Mucosa of stomach (tissue), 1 donor: ENCODE results near the gene GAREM1.
A peak's percentile ranks its signal among the peaks of the same experiment; 100 is the strongest.
"Not testable (repeated sequence)": the region's sequence is repeated elsewhere in the genome, so short reads cannot be mapped to it uniquely, and the experiment has no call there.

Experiments
- H3K27me3 ChIP-seq: one replicate; pipeline ENCODE4 v1.7.0; 2013; ENCODE audit warnings: mild to moderate bottlenecking, low read length; ENCODE audit not compliant: control insufficient read depth, insufficient read depth
- H3K36me3 ChIP-seq: one replicate; pipeline ENCODE4 v1.7.0; 2013; ENCODE audit warnings: low read length; ENCODE audit not compliant: control insufficient read depth, insufficient read depth
- H3K4me1 ChIP-seq: one replicate; pipeline ENCODE4 v1.7.0; 2013; ENCODE audit warnings: mild to moderate bottlenecking, low read length; ENCODE audit not compliant: control insufficient read depth, insufficient read depth
- H3K4me3 ChIP-seq: one replicate; pipeline ENCODE4 v1.7.0; 2013; ENCODE audit warnings: low read length
- H3K9ac ChIP-seq: one replicate; pipeline ENCODE4 v1.7.0; 2013; ENCODE audit warnings: mild to moderate bottlenecking, low read length, moderate library complexity
- H3K9me3 ChIP-seq: one replicate; pipeline ENCODE4 v1.7.0; 2013; ENCODE audit warnings: mild to moderate bottlenecking, low read length, moderate library complexity; ENCODE audit not compliant: control insufficient read depth
- donor health status: Pancreatic carcinoma.

The GAREM1 gene

DNA sequence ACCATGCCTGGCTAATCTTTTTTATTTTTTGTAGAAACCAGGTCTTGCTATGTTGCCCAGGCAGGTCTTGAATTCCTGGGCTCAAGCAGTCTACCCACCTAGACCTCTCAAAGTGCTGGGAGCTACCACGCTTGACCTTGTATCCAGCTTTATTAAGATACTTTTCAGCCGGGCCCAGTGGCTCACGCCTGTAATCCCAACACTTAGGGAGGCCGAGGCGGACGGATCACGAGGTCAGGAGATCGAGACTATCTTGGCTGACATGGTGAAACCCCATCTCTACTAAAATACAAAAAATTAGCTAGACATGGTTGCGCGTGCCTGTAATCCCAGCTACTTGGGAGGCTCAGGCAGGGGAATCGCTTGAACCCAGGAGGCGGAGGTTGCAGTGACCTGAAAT lies 4.4 kb upstream of the GAREM1 start:
- H3K36me3 ChIP-seq, H3K4me3 ChIP-seq, H3K9ac ChIP-seq, H3K9me3 ChIP-seq, H3K27me3 ChIP-seq: not testable (repeated sequence)
- H3K4me1 ChIP-seq, result peaks cover 17% of the 10 kb centered on the region

DNA sequence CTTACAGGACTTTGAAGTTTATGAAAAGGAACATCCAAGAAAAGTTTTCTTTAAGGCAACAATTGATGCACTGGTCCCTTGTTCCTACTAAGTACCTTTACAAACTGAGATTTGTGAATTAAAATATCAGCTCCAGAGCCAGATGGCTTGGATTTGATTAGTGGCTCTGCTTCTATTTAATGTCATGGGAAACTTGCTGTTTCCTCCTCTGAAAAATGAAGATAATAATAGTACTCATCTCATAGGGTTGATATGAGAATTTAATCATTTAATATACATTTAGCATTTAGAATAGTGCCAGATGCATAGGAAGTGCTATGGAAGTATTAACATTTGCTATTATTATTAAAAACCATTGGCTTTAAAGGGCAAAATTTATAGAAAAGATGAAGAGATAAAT lies 2.6 kb upstream of the GAREM1 start:
- H3K9me3 ChIP-seq, result no peaks in the 10 kb centered on the region
- no peak overlapping the region for H3K9ac ChIP-seq
- H3K27me3 ChIP-seq, result no peaks in the 10 kb centered on the region
- H3K4me3 ChIP-seq, result no peak overlapping the region
- H3K4me1 ChIP-seq, result peaks cover 16% of the 10 kb centered on the region
- no peaks in the 10 kb centered on the region for H3K36me3 ChIP-seq

DNA sequence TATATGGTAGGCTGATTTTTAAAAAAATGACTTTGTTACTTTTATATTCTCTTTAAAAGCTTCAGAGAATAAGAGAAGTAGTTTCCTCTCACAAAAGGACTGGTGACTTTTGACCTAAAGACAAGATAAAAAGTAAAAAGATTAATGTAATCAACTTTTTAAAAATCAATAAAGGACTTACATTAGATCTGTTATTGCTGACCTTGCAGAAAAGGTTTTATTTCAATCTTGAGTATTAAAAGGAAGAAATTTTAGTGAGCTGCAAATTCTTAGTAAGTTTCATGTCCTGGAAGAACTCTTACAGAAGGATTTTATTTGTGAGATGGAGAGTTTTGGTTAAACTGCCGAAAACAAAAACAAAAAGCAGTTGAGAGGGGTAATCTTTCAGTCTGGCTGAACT lies 2.2 kb upstream of the GAREM1 start:
- Histone ChIP-seq H3K9me3 (no peaks in the 10 kb centered on the region), H3K4me3 (no peak overlapping the region), H3K36me3 (no peaks in the 10 kb centered on the region), H3K27me3 (no peaks in the 10 kb centered on the region), H3K4me1 (peaks cover 16% of the 10 kb centered on the region), H3K9ac (no peak overlapping the region)

DNA sequence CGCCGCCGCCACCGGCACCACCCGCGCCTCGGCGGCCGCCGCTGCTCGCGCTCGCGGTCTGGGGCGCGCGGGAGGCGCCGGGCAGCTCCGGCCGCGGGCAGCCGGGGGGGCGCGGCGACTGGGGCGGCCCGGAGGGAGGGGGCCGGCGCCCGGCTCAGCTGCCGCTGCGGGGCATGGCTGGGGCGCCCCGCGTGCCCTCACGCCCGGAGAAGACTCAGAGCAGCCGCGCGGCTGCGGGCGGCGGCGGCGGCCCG lies 295 bp downstream of the GAREM1 start:
- H3K9ac ChIP-seq, result no peak overlapping the region
- no peaks in the 10 kb centered on the region for H3K27me3 ChIP-seq
- no peaks in the 10 kb centered on the region for H3K36me3 ChIP-seq
- no peaks in the 10 kb centered on the region for H3K9me3 ChIP-seq
- no peak overlapping the region for H3K4me3 ChIP-seq
- peaks cover 16% of the 10 kb centered on the region for H3K4me1 ChIP-seq

DNA sequence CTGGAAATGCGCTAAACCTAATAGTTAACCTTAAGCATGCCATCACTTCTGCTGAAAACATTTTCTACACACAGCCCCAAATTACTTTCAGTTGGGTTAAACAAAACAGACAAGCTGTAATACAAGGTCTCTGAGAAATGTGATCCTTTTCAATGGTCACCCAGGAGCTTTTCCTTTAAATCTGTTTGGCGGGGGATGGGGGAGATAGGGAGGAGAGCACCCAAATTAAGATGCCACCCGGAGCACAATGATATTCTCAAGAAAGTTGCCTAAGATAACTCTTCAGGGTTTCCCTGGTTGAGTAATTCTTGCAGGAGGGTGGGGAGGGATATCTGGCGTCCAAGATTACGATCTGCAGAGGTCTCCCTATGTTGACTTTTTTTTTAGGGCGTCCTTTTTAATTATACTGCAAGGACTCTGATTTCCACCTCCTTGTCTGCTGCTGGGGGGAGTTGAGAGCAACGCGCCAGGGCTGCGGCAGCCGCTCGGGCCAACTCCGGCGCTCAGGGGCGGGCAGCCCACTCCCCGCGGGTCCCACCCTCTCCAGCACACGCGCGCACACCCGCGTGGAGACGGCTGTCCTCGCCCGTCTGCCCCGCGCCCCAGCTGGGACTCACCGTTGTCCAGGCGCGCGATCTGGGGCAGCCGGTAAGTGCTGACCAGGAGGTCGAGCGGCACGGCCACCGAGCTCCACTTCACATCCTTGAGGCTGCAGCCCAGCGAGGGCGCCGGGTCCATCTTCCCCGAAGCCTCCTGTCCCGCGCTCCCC lies 807 bp downstream of the GAREM1 start:
- no peaks in the 10 kb centered on the region for H3K27me3 ChIP-seq
- peaks cover 16% of the 10 kb centered on the region for H3K4me1 ChIP-seq
- peak overlapping the region; percentile 78 for H3K9ac ChIP-seq
- H3K4me3 ChIP-seq, result peak overlapping the region; percentile 53
- H3K9me3 ChIP-seq, result no peaks in the 10 kb centered on the region
- no peaks in the 10 kb centered on the region for H3K36me3 ChIP-seq

DNA sequence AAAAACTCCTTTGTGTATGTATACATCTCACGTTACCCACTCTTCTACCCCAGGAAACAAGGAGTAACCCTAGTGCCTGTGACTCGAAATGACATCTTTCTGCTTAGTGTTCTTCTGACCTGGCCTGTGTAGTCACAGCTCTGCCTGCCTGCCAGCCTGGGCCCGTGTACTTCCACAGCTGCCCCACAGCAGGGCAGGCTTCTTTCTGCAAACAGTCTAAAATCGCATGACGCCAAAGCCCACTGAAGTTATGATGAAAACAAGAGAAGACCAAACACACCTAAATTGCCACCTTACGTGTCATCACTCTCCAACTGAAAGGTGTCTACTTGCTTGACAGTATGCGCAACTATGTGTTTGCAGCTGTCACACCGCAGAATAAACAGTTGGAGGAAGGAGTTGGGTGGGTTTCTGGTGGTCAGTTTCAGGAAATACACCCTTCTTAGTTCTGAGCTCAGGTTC lies 1.5 kb downstream of the GAREM1 start:
- H3K9ac ChIP-seq, result peak overlapping the region; percentile 78
- H3K9me3 ChIP-seq, result no peaks in the 10 kb centered on the region
- H3K36me3 ChIP-seq, result no peaks in the 10 kb centered on the region
- H3K4me1 ChIP-seq, result peaks cover 14% of the 10 kb centered on the region
- H3K27me3 ChIP-seq, result no peaks in the 10 kb centered on the region
- peak overlapping the region; percentile 53 for H3K4me3 ChIP-seq

DNA sequence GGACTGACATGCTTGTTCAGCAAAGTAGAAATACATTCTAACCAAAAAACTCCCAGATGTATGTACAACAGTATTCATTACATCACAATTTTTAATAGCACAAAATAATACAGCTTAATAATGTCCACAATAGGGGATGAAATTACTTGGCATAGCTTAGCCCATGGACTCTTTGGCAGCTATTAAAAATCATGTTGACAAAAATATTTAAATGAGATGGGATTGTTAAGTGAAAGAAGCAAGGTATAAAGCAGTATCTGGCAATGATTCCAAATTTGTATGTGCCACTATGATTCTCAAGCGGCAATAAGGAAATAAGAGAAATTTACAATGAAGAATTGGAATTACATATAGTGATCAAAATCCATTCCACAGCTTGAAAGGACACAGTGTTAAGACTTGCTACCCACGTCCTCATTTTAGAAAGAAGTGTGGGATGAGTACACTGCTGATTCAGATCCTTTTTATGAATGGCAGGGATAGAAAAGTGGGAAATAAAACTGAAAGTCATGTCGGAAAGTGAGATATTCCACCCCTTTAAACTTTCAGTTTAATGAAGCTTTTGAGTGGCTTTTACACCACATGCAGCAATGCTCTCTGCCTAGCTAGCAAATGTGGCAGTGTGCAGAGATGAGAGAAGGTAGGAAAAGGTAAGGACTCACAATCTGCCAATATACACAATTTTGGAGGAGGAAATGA lies 2.4 kb downstream of the GAREM1 start:
- Histone ChIP-seq H3K27me3 (no peaks in the 10 kb centered on the region), H3K36me3 (no peaks in the 10 kb centered on the region), H3K4me3 (peak overlapping the region; percentile 53), H3K4me1 (peaks cover 9% of the 10 kb centered on the region), H3K9ac (peak overlapping the region; percentile 78), H3K9me3 (no peaks in the 10 kb centered on the region)

DNA sequence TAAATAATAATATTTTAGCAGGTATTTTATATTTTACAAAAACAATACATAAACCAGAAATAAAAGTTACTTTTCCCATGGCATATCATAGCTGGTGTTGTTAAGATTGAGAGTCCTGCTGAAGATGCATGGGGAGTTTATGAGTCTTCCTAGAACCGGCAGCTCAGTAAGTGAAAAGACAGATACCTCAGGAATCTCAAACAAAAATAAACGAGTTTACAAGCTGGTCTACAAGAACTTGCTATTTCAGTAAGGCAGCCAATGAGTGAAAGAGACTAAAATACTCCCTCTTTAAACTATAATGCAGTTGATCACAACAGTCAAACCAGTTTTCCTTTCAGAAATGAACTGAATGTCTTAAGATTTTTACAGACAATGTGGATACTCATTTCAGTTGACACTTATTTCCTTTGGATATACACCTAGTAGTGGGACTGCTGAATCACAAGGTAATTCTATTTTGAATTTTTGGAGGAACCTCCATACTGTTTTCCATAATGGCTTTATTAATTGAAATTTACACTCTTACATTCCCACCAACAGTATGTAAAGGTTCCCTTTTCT lies 8.9 kb downstream of the GAREM1 start:
- H3K4me3 ChIP-seq, result no peak overlapping the region
- H3K9me3 ChIP-seq, result no peaks in the 10 kb centered on the region
- H3K4me1 ChIP-seq, result no peaks in the 10 kb centered on the region
- H3K36me3 ChIP-seq, result no peaks in the 10 kb centered on the region
- no peak overlapping the region for H3K9ac ChIP-seq
- no peaks in the 10 kb centered on the region for H3K27me3 ChIP-seq

DNA sequence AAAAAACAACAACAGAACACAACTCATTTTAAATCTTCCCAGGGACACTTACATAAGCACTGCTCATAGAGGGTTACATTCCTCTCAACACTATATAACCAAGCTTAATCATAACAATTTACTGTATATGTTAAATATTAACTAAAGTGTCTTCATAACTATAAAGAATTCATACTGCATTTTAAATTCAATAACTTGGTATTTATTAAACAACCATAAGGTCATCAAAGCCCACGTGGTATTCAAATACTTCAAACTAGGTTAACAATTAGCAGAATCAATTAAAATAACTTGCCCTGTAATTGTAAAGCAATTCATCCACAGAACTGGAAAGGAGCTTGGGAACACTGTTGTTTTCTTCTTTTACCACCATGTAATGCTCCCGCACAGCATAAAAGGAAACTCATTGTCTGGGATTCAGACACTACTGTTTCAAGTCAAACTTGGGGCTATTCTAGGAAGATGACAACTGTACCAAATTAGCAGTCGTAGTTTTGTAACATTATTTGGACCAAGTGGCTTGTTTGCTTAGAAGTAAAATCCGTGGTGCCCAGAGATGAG lies 10.4 kb downstream of the GAREM1 start:
- Histone ChIP-seq H3K27me3 (no peaks in the 10 kb centered on the region), H3K4me3 (no peak overlapping the region), H3K9me3 (no peaks in the 10 kb centered on the region), H3K36me3 (no peaks in the 10 kb centered on the region), H3K4me1 (no peaks in the 10 kb centered on the region), H3K9ac (no peak overlapping the region)

DNA sequence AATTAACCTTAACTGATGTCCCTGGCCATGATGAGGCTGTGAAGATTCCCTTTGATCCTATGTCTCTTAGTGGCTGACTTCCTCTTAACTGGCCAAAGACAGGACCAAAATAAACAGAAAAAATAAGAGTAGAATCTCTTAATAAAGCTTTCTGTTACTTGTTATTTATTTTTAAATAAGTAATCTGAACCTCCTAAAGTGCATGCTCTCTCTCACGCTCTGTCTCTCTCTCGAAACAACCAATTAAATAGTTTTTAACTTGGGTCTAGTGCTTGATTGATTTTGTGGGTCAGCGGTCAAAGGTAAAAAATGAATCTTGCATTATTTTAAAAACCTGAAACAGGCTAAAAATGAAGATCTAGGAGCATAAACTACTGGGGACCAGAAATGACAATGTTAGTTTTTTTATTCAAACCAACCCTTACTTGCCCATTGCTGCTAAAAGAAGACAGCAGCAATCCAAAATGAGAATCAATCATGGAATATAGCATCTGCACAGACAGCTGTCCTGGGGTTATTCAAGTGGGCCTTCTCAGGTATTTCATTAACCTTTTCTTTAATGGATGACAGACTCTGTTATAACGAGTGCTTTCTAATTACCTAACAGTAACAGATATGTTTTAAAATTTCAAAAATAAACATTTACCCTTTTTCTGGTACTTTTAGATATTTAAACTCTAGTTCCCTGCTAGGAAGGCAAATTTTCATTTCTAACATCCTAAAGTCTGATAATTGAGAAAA lies 11.2 kb downstream of the GAREM1 start:
- Histone ChIP-seq H3K9ac (no peak overlapping the region), H3K4me1 (no peaks in the 10 kb centered on the region), H3K9me3 (no peaks in the 10 kb centered on the region)

DNA sequence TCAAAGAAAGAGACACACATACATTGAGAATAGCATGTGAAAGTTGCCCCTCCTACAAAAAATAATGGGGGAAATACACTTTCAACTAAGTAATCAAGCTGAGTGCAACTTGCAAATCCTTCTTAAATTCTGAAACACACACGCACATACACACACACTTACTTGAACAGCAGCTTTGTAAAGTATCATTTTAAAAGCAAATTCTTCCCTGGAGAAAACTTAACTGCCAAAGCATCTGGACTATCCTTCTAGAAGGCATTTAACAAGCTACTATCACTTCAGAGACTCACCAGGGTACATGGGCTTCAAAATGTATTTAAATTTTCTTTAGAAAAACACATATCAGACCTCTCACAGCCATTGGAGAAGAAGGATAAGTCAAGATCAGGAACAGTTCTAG lies 15.3 kb downstream of the GAREM1 start:
- H3K4me3 ChIP-seq, result no peak overlapping the region
- H3K9me3 ChIP-seq, result no peaks in the 10 kb centered on the region
- no peaks in the 10 kb centered on the region for H3K36me3 ChIP-seq
- H3K27me3 ChIP-seq, result no peaks in the 10 kb centered on the region
- no peak overlapping the region for H3K9ac ChIP-seq
- H3K4me1 ChIP-seq, result peaks cover 9% of the 10 kb centered on the region

More for the DNA sequence above, 11.2 kb downstream of the GAREM1 start:
- no peak overlapping the region for H3K4me3 ChIP-seq
- no peaks in the 10 kb centered on the region for H3K27me3 ChIP-seq
- H3K36me3 ChIP-seq, result no peaks in the 10 kb centered on the region

DNA sequence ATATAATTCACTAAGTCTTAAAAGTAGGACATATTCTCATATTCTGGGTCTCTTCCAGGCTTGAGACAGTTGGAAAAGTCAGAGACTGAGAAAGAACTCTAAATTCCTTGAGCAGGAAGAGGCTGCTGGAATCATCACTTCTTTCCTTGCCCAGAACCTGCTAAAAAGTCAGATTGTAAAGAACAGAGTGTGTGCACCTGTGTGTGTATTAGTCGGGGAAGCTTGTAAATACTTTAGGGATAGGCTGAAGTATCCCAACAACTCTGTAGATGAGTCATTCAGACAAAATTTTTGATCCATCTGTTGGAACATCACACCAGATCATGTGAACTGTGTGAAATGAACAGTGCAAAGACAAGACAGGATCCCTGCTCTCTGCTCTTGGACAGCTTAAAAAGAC lies 16.1 kb downstream of the GAREM1 start:
- peaks cover 9% of the 10 kb centered on the region for H3K4me1 ChIP-seq
- H3K36me3 ChIP-seq, result no peaks in the 10 kb centered on the region
- H3K27me3 ChIP-seq, result no peaks in the 10 kb centered on the region
- H3K4me3 ChIP-seq, result no peak overlapping the region
- no peaks in the 10 kb centered on the region for H3K9me3 ChIP-seq
- H3K9ac ChIP-seq, result no peak overlapping the region
